Measurements from ENCODE around the gene URM1.
"Not testable (repeated sequence)": the region's sequence is repeated elsewhere in the genome, so short reads cannot be mapped to it uniquely, and the experiment has no call there.

Gene URM1

GRCh38 chr9:128412120-128412790, 41.1 kb downstream of the URM1 start:
- peak; percentile 73 for DNase-seq

- not testable (repeated sequence) for DNase-seq
Observed at GRCh38 chr9:128413728-128414127, 42.6 kb downstream of the URM1 start.

- DNase-seq: no peak
Observed at GRCh38 chr9:128414461-128414860, 43.3 kb downstream of the URM1 start.

GRCh38 chr9:128415281-128415680, 44.1 kb downstream of the URM1 start:
- no peak for DNase-seq

GRCh38 chr9:128416014-128416413, 44.8 kb downstream of the URM1 start:
- no peak for DNase-seq

- DNase-seq: no peak
Observed at GRCh38 chr9:128416432-128417019, 45.4 kb downstream of the URM1 start.

GRCh38 chr9:128419061-128419925, 48.1 kb downstream of the URM1 start:
- DNase-seq: peak; percentile 81

- no peak for DNase-seq
Observed at GRCh38 chr9:128420060-128420650, 49.0 kb downstream of the URM1 start.

- no peak for DNase-seq
Observed at GRCh38 chr9:128420651-128421481, 49.7 kb downstream of the URM1 start, which contains the start of gene CERCAM. Gene CERCAM, plus strand, starts transcription at chr9:128420857. Its CDS starts 21 bp downstream, at chr9:128420878.

- DNase-seq: no peak
Observed at GRCh38 chr9:128421482-128421996, 50.4 kb downstream of the URM1 start.

- DNase-seq: not testable (repeated sequence)
Observed at GRCh38 chr9:128422022-128422782, 51.0 kb downstream of the URM1 start.

- no peak for DNase-seq
Observed at GRCh38 chr9:128422783-128423150, 51.6 kb downstream of the URM1 start.

- not testable (repeated sequence) for DNase-seq
Observed at GRCh38 chr9:128423356-128423755, 52.2 kb downstream of the URM1 start.

- no peak for DNase-seq
Observed at GRCh38 chr9:128424268-128424780, 53.1 kb downstream of the URM1 start.

- DNase-seq: no peak
Observed at GRCh38 chr9:128428644-128429512, 57.7 kb downstream of the URM1 start.

GRCh38 chr9:128429513-128430086, 58.4 kb downstream of the URM1 start:
- no peak for DNase-seq

- no peak for DNase-seq
Observed at GRCh38 chr9:128431207-128431606, 60.0 kb downstream of the URM1 start.

GRCh38 chr9:128434340-128434739, 63.2 kb downstream of the URM1 start:
- no peak for DNase-seq

GRCh38 chr9:128435611-128436010, 64.4 kb downstream of the URM1 start:
- no peak for DNase-seq

Data from NCI-H2107 (cell line).